ENCODE measurements around the gene CNPY1. TPM values are rescaled to one million over a fixed set of nuclear protein-coding genes. Genes with fewer than 3 reads are reported as not detected.

CNPY1 gene
- polyA plus RNA-seq, 1 donor from 2014 or later: 0.36 TPM

DNA sequence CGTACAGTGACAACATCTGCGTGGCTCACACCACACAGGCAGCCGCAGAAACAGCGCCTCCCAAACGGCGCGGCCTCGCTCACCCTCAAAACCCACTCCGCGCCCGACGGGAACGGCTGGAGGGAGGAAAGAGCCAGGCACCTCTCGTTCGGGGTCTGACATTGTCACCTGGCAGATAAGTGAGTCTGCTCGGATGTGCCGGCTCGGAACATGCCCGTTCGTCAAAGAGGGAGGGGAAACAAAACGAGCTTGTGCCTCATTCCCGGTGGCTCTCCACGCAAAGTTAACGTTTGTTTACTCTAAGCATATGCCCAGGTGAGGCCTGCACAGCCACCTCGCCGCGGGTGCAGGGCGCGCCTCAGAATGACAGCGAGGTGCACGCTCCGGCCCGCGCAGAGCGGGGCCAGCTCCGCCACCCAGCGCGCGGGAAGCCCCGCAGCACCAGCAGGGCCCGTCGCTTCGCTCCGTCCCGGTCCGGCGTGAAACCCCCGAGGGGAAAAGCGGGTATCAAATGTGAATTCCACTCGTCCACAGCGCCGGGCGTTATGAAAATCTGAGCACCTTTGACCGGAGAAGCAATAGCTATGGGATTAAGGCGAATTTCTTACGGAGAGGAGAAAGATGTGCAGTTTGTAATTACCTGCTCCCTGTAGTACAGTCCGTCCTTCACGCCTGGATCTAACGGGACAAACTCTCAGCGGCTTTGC is 13.1 kb downstream of the CNPY1 start:
- Histone ChIP-seq H3F3A (ENCODE audit: insufficient read depth, low read length, poor library complexity, severe bottlenecking) (no peaks in the 10 kb centered on the region), H3K9me3 (ENCODE audit: low read length) (no peaks in the 10 kb centered on the region), H4K20me1 (ENCODE audit: insufficient read depth) (no peaks in the 10 kb centered on the region), H3K4me3 (ENCODE audit: low read length) (peak overlapping the region; percentile 63), H3K27me3 (ENCODE audit: insufficient read depth, low read depth, low read length) (peaks cover 57% of the 10 kb centered on the region), H3K36me3 (ENCODE audit: insufficient read depth, low read length) (no peaks in the 10 kb centered on the region), H3K9me2 (ENCODE audit: insufficient read depth, low read length) (no peaks in the 10 kb centered on the region), H3K4me2 (ENCODE audit: low read length) (peak overlapping the region; percentile 56), H2AFZ (ENCODE audit: low read depth, low read length) (no peak overlapping the region), H3K9ac (ENCODE audit: low read length) (no peak overlapping the region), H3K27ac (ENCODE audit: low read length) (no peak overlapping the region), H3K79me2 (replicated peaks; ENCODE audit: insufficient read depth, low read length) (no peaks in the 10 kb centered on the region)
- TF ChIP-seq RAD21 (conservative IDR thresholded peaks at IDR 0.05): no peak
- TF ChIP-seq SMC3 (conservative IDR thresholded peaks at IDR 0.05; ENCODE audit: poor library complexity): no peak
- TF ChIP-seq POLR2AphosphoS5 (IDR thresholded peaks at IDR 0.05): peak; percentile 44
- TF ChIP-seq, protein P1, sequence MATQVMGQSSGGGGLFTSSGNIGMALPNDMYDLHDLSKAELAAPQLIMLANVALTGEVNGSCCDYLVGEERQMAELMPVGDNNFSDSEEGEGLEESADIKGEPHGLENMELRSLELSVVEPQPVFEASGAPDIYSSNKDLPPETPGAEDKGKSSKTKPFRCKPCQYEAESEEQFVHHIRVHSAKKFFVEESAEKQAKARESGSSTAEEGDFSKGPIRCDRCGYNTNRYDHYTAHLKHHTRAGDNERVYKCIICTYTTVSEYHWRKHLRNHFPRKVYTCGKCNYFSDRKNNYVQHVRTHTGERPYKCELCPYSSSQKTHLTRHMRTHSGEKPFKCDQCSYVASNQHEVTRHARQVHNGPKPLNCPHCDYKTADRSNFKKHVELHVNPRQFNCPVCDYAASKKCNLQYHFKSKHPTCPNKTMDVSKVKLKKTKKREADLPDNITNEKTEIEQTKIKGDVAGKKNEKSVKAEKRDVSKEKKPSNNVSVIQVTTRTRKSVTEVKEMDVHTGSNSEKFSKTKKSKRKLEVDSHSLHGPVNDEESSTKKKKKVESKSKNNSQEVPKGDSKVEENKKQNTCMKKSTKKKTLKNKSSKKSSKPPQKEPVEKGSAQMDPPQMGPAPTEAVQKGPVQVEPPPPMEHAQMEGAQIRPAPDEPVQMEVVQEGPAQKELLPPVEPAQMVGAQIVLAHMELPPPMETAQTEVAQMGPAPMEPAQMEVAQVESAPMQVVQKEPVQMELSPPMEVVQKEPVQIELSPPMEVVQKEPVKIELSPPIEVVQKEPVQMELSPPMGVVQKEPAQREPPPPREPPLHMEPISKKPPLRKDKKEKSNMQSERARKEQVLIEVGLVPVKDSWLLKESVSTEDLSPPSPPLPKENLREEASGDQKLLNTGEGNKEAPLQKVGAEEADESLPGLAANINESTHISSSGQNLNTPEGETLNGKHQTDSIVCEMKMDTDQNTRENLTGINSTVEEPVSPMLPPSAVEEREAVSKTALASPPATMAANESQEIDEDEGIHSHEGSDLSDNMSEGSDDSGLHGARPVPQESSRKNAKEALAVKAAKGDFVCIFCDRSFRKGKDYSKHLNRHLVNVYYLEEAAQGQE (IDR thresholded peaks at IDR 0.05; ENCODE audit: borderline replicate concordance): no peak
- TF ChIP-seq EZH2 (IDR thresholded peaks at IDR 0.05; ENCODE audit: borderline replicate concordance, insufficient read depth, low read length, poor library complexity, severe bottlenecking): no peak
- TF ChIP-seq, protein P2, sequence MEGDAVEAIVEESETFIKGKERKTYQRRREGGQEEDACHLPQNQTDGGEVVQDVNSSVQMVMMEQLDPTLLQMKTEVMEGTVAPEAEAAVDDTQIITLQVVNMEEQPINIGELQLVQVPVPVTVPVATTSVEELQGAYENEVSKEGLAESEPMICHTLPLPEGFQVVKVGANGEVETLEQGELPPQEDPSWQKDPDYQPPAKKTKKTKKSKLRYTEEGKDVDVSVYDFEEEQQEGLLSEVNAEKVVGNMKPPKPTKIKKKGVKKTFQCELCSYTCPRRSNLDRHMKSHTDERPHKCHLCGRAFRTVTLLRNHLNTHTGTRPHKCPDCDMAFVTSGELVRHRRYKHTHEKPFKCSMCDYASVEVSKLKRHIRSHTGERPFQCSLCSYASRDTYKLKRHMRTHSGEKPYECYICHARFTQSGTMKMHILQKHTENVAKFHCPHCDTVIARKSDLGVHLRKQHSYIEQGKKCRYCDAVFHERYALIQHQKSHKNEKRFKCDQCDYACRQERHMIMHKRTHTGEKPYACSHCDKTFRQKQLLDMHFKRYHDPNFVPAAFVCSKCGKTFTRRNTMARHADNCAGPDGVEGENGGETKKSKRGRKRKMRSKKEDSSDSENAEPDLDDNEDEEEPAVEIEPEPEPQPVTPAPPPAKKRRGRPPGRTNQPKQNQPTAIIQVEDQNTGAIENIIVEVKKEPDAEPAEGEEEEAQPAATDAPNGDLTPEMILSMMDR (IDR thresholded peaks at IDR 0.05; ENCODE audit: poor library complexity, severe bottlenecking): peak; percentile 38
- TF ChIP-seq TAF1 (IDR thresholded peaks at IDR 0.05; ENCODE audit: low read depth): no peak
- TF ChIP-seq MXI1 (conservative IDR thresholded peaks at IDR 0.05; ENCODE audit: poor library complexity, severe bottlenecking): no peak

DNA sequence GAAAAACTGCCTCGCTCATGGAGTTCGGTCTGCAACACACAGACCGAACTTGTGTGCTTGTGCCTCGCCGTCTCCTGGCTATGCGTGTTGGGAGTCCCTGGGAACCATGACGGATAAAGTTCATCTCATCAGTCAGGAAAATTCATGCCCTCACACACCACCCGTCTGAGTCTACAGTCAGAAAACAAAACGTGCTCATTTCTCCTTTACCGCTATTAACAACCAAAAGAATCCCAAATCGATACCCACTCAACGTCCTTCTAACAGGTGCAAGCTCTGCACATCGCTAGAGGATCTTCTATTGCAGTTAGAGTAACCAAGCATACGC is 13.6 kb downstream of the CNPY1 start:
- H3K79me2 ChIP-seq (replicated peaks; ENCODE audit: insufficient read depth, low read length): no peaks in the 10 kb centered on the region
- peak overlapping the region; percentile 56 for H3K4me2 ChIP-seq (ENCODE audit: low read length)
- H3K36me3 ChIP-seq (ENCODE audit: insufficient read depth, low read length): no peaks in the 10 kb centered on the region
- no peaks in the 10 kb centered on the region for H4K20me1 ChIP-seq (ENCODE audit: insufficient read depth)
- no peaks in the 10 kb centered on the region for H3K9me3 ChIP-seq (ENCODE audit: low read length)
- H3K4me3 ChIP-seq (ENCODE audit: low read length): peak overlapping the region; percentile 63
- no peak for TF ChIP-seq EP300 (conservative IDR thresholded peaks at IDR 0.05; ENCODE audit: poor library complexity, severe bottlenecking)
- no peak for TF ChIP-seq RAD21 (conservative IDR thresholded peaks at IDR 0.05)
- no peak for TF ChIP-seq TAF1 (IDR thresholded peaks at IDR 0.05; ENCODE audit: low read depth)
- TF ChIP-seq, protein P1 (IDR thresholded peaks at IDR 0.05; ENCODE audit: borderline replicate concordance): no peak
- no peak for TF ChIP-seq EZH2 (IDR thresholded peaks at IDR 0.05; ENCODE audit: borderline replicate concordance, insufficient read depth, low read length, poor library complexity, severe bottlenecking)
- TF ChIP-seq, protein P2 (IDR thresholded peaks at IDR 0.05; ENCODE audit: poor library complexity, severe bottlenecking): no peak
- no peak for TF ChIP-seq SMC3 (conservative IDR thresholded peaks at IDR 0.05; ENCODE audit: poor library complexity)
- no peak for TF ChIP-seq POLR2AphosphoS5 (IDR thresholded peaks at IDR 0.05)
- no peak for TF ChIP-seq MXI1 (conservative IDR thresholded peaks at IDR 0.05; ENCODE audit: poor library complexity, severe bottlenecking)
- H3K27me3 ChIP-seq (ENCODE audit: insufficient read depth, low read depth, low read length): peaks cover 57% of the 10 kb centered on the region
- no peak overlapping the region for H3K9ac ChIP-seq (ENCODE audit: low read length)
- H3K9me2 ChIP-seq (ENCODE audit: insufficient read depth, low read length): no peaks in the 10 kb centered on the region
- no peak overlapping the region for H3K27ac ChIP-seq (ENCODE audit: low read length)
- H3F3A ChIP-seq (ENCODE audit: insufficient read depth, low read length, poor library complexity, severe bottlenecking): no peaks in the 10 kb centered on the region
- H2AFZ ChIP-seq (ENCODE audit: low read depth, low read length): no peak overlapping the region
